Peyer's patch (tissue), 4 donors: ENCODE data around the gene FGD1. TPM values are rescaled to one million over a fixed set of nuclear protein-coding genes. Genes with fewer than 3 reads are reported as not detected.
"Not testable (repeated sequence)": the region's sequence is repeated elsewhere in the genome, so short reads cannot be mapped to it uniquely, and the experiment has no call there.

Experiments used
- DNase-seq, 3 donors: peaks; one replicate each; pipeline ENCODE4 v3.0.0-alpha.2; 2017 to 2019
- H3K27ac ChIP-seq, 4 donors: fragments of 200-600 bp; sonication (generic); one replicate each; pipeline ENCODE4 v1.5.1; 2016 to 2019
- H3K27me3 ChIP-seq, 2 donors: fragments of 200-600 bp; sonication (generic); one replicate each; pipeline ENCODE4 v1.5.1; 2019
- H3K36me3 ChIP-seq, 3 donors: fragments of 200-600 bp; sonication (generic); one replicate each; pipeline ENCODE4 v1.5.1; 2016 to 2019
- H3K4me1 ChIP-seq, 4 donors: fragments of 200-600 bp; sonication (generic); one replicate each; pipeline ENCODE4 v1.5.1; 2016 to 2019
- H3K4me3 ChIP-seq, 4 donors: fragments of 200-600 bp; sonication (generic); 1 replicate in 3 of 4; 2 replicates in 1 of 4; pipeline ENCODE4 v1.5.1; 2016 to 2019; ENCODE audit warnings: mild to moderate bottlenecking in 1 of 4
- H3K9me3 ChIP-seq, 4 donors: fragments of 200-600 bp; sonication (generic); one replicate each; pipeline ENCODE4 v1.5.1; 2016 to 2019; ENCODE audit warnings: mild to moderate bottlenecking in 1 of 4
- POLR2A ChIP-seq, 2 donors: fragments of 450-650 bp; IDR thresholded peaks; one replicate each; pipeline ENCODE4 v1.5.1; 2017; ENCODE audit warnings: antibody characterized with exemption in 2 of 2, mild to moderate bottlenecking in 2 of 2, moderate library complexity in 2 of 2
- total RNA-seq, 4 donors: library from RNA; depleted of rRNA; stranded (reverse); fragments of >200 nt; gene quantifications; one replicate each; pipeline ENCODE4 v1.1.0, GENCODE V29; 2016
- TF ChIP-seq, protein P1 (sequence below), 6 experiments: fragments of 450-650 bp in 4 of 6; fragments of 200-600 bp in 2 of 6; sonication (generic) in 1 of 6; IDR thresholded peaks; one replicate each; pipeline ENCODE4 v1.5.1; 2017 to 2019; ENCODE audit warnings: antibody characterized with exemption in 6 of 6, mild to moderate bottlenecking in 3 of 6, moderate library complexity in 1 of 6

Gene FGD1
- total RNA-seq, 4 donors from 2014 or later, result 0.88 to 9.9 (median 4.7) TPM

- Histone ChIP-seq H3K27me3 (no peaks in the 10 kb centered on the region), H3K4me3 (peak overlapping the region; percentile 43 to 66 (median 58)), H3K36me3 (no peaks in the 10 kb centered on the region), H3K4me1 (no peaks in the 10 kb centered on the region), H3K27ac (peak overlapping the region in 3 of 4 donors; percentile 52 to 69 (median 65)), H3K9me3 (no peaks in the 10 kb centered on the region)
- DNase-seq, result no peak
- no peak for TF ChIP-seq POLR2A (IDR thresholded peaks at IDR 0.05)
- TF ChIP-seq, protein P1, sequence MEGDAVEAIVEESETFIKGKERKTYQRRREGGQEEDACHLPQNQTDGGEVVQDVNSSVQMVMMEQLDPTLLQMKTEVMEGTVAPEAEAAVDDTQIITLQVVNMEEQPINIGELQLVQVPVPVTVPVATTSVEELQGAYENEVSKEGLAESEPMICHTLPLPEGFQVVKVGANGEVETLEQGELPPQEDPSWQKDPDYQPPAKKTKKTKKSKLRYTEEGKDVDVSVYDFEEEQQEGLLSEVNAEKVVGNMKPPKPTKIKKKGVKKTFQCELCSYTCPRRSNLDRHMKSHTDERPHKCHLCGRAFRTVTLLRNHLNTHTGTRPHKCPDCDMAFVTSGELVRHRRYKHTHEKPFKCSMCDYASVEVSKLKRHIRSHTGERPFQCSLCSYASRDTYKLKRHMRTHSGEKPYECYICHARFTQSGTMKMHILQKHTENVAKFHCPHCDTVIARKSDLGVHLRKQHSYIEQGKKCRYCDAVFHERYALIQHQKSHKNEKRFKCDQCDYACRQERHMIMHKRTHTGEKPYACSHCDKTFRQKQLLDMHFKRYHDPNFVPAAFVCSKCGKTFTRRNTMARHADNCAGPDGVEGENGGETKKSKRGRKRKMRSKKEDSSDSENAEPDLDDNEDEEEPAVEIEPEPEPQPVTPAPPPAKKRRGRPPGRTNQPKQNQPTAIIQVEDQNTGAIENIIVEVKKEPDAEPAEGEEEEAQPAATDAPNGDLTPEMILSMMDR (IDR thresholded peaks at IDR 0.05), result no peak
Observed at GRCh38 chrX:54494989-54495813, 833 bp downstream of the FGD1 start.

DNA sequence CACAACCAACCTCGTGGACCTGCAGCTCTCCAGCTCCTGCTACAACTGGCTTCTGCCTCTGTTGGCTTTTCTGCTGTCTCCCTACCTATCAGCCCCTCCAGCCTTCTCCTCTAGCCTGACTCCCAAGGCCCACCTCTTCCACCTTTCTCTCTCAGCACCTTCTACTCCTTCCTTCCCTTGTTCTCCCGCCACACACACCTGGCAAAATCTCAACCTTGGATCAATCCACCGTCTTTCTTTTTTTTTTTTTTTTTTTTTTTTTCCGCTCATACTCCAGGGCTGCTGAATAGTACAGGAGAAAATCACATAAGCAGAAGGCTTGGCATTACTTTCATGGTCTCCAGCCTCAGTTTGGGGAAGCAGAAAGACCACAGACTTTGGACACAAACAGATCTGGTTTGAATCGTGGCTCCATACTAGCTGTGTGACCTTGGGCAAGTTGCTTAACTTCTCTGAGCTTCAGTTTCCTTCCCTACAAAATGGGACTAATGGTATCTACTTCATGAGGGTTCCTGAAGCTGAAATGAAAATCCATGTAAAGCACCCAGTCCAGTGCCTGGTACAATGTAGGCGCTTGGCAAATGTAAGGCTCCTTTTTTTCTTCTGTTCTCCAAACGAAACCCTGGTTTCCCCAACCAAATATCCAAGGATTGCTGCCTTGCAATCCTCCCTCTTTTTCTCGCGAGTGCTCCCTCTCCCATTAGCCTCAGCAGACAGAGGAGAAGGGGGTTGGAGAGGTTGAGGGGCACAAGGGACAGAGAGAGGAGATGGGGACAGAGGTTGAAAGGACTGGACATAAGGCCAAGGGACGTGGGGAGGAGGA, 1.7 kb downstream of the FGD1 start:
- Histone ChIP-seq H3K36me3 (no peaks in the 10 kb centered on the region), H3K27me3 (no peaks in the 10 kb centered on the region), H3K27ac (peak overlapping the region in 1 of 4 donors; percentile 69), H3K4me3 (peak overlapping the region; percentile 43 to 66 (median 58)), H3K4me1 (no peaks in the 10 kb centered on the region), H3K9me3 (no peaks in the 10 kb centered on the region)
- TF ChIP-seq, protein P1 (IDR thresholded peaks at IDR 0.05), result no peak
- TF ChIP-seq POLR2A (IDR thresholded peaks at IDR 0.05), result no peak
- no peak for DNase-seq

DNA sequence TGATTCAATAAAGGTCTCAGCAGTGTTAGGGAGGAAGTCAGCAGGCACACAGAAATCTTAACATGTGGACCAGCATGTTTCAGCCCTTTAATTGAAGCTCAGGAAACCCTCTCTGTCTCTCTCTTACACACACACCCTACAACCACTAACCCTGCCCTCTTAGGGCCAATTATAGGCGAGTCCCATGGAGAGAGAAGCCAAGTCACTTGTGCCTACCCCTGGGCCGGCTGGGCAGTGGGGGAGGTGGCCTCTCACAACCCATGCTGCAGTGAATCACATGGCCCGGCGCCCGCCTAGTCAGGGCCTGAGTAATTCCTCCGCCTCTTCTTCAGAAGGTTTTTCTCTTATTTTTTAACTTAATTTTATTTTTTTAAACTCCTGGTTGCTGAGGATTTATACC, 3.7 kb downstream of the FGD1 start:
- Histone ChIP-seq H3K27me3 (no peaks in the 10 kb centered on the region), H3K4me1 (no peaks in the 10 kb centered on the region), H3K27ac (no peak overlapping the region), H3K4me3 (no peak overlapping the region), H3K36me3 (no peaks in the 10 kb centered on the region), H3K9me3 (no peaks in the 10 kb centered on the region)
- TF ChIP-seq POLR2A (IDR thresholded peaks at IDR 0.05), result no peak
- TF ChIP-seq, protein P1 (IDR thresholded peaks at IDR 0.05), result no peak
- no peak for DNase-seq

DNA sequence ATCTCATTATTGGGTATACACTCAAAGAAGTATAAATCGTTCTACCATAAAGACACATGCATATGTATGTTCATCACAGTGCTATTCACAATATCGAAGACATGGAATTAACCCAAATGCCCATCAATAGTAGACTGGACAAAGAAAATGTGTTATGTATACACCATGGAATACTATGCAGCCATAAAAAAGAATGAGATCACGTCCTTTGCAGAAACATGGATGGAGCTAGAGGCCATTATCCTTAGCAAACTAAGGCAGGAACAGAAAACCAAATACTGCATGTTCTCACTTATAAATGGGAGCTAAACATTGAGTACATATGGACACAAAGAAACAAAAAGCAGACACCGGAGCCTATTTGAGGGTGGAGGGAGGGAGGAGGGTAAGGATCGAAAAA, 6.2 kb downstream of the FGD1 start:
- not testable (repeated sequence) for H3K36me3 ChIP-seq, H3K27me3 ChIP-seq, DNase-seq, H3K4me1 ChIP-seq, H3K4me3 ChIP-seq, H3K9me3 ChIP-seq, H3K27ac ChIP-seq

GRCh38 chrX:54484666-54485065, 11.4 kb downstream of the FGD1 start:
- Histone ChIP-seq H3K27ac (no peak overlapping the region), H3K9me3 (no peaks in the 10 kb centered on the region), H3K27me3 (no peaks in the 10 kb centered on the region), H3K4me1 (no peaks in the 10 kb centered on the region), H3K36me3 (no peaks in the 10 kb centered on the region), H3K4me3 (no peak overlapping the region)
- DNase-seq, result no peak
- TF ChIP-seq, protein P1 (IDR thresholded peaks at IDR 0.05), result no peak
- no peak for TF ChIP-seq POLR2A (IDR thresholded peaks at IDR 0.05)

DNA sequence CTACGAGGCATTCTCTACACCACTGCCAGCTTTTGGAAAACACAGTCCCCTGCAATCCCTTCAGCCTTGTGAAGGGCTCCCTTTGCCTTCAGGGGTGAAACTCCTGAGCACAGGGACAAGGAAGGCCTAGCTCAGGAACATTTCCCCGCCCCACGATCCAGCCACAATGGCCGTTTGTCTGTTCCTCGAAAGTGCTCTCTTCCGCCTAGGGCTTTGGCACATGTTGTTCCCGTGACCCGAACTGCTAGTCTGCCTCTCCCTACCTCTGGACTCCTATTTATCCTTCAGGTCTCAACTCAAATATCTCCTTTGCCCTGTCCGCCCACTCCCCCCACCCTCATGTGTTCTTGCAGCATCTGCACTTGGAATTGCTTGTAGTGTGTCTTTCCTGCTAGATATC, 12.1 kb downstream of the FGD1 start:
- Histone ChIP-seq H3K27ac (peak overlapping the region in 1 of 4 donors; percentile 43), H3K36me3 (no peaks in the 10 kb centered on the region), H3K9me3 (no peaks in the 10 kb centered on the region), H3K4me1 (no peaks in the 10 kb centered on the region), H3K4me3 (no peak overlapping the region), H3K27me3 (no peaks in the 10 kb centered on the region)
- DNase-seq, result no peak
- TF ChIP-seq POLR2A (IDR thresholded peaks at IDR 0.05), result no peak
- TF ChIP-seq, protein P1 (IDR thresholded peaks at IDR 0.05), result no peak
